HG03064 (cell line): ENCODE measurements around the gene MFN1.

Experiments used
- ATAC-seq: cut with Tn5 transposase; IDR thresholded peaks from one replicate; pipeline ENCODE4 v1.9.1; 2021; ENCODE audit warnings: low read depth; ENCODE audit not compliant: unreplicated experiment

Gene MFN1

DNA sequence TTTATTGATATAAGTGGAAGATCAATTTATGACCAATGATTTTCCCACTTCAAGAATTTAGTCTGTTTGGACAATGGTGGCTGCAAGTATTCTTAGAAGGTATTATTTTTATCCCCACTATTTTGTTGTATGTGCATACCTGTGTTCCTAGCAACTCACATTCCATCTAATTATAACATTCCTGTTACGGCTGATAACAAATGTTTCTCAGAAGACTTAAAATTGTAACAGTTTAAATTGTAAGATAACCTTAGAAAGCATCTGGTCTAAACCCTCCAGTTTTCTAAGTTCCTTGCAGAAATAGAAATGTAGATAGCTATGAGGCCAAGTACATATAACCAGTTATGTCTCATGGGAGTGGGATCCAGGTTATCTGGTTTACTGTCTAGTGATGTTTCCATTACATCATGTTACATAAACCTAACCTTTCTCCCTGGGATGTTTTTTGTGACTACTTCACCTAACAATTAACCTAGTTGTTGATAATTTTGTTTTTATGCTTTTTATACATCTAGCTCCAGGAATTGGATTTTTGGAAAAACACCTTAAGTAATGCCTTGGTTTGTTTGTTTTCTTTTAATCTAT, 11.1 kb upstream of the MFN1 start:
- no peak for ATAC-seq

DNA sequence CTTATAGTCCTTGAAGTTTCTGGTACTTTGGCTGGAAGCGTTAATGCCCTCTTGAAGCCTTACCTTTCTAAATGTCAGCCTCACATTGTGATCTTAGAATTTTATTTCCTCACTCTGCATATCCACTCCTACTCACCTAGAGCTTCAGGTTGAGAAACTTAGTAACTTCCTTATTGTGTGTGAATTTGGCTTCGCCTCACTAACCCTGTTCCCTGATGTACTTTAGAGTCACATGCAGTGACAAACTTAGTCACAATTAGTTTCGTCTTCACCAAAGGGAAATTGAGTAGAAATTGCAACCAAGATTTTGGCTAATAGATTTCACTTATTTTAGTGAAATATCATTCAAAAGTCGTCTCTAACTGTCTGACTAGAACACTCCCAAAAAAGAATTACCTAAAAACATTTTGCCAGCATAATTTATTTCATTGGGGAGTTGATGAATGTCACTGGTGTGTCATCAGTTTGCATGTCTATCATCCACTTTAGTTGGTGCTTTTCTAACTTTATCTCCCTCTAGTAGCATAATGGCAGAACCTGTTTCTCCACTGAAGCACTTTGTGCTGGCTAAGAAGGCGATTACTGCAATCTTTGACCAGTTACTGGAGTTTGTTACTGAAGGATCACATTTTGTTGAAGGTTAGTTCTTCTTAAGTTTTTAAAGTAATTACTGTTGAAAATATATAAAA, 960 bp downstream of the MFN1 start:
- ATAC-seq: peak; percentile 76

DNA sequence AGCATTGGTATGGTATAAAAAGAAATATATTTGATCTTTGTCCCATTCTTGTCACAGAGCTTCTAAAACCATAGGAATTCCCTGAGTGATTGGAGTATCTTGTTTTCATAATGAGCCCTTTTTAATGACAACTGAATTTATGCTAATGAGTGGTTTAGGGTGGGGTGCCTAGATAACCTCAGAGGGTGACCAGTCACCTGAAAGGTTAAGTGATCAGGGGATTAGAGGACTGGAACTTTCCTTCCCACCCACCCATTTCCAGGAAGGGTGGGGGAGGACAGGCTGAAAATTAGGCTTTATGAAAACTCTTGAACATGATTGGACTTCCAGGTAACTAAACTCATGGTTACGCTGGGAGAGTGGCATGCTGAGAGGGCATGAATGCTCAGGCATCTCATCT, 8.5 kb downstream of the MFN1 start:
- no peak for ATAC-seq

DNA sequence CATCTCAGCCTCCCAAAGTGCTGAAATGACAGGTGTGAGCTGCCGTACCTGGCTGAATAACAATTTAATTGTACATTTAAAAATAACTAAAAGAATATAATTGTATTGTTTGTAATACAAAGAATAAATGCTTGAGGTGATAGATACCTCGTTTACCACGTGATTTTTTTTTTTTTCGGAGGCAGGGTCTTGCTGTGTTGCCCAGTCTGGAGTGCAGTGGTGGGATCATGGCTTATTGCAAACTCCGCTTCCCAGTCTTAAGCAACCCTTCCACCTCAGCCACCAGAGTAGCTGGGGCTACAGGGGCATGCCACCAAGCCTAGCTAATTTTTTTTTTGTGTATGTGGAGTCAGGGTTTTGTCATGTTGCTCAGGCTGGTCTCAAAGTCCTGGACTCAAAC, 15.8 kb downstream of the MFN1 start:
- ATAC-seq: no peak

DNA sequence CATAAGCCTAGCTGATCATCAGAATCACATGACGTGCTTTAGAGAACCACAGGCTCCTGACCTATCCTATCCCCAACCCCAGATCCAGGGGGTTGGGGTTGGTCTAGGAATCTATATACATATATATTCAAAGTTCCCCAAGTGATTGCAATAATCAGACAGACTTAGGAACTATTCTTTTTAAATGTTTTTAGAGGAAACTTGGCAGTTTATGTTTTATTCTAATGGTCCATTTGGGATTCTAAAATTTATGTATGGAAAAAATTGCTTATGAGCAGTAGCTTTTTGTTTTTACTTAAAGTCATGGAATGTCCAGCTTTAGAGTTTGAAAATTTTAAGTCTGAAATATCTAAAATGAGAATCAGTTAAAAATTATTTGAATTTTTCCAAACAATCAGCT, 22.1 kb downstream of the MFN1 start:
- no peak for ATAC-seq

DNA sequence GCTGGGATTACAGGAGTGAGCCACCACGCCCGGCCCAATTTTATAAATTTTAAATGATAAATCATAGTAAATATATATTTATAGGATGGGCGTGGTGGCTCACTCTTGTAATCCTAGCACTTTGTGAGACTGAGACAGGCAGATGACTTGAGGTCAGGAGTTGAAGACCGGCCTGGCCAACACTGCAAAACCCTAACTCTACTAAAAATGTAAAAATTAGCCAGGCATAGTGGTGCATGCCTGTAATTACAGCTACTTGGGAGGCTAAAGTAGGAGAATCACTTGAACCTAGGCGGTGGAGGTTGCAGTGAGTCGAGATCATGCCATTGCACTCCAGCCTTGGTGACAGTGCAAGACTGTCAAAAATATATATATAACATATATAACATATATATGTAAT, 26.4 kb downstream of the MFN1 start:
- no peak for ATAC-seq

DNA sequence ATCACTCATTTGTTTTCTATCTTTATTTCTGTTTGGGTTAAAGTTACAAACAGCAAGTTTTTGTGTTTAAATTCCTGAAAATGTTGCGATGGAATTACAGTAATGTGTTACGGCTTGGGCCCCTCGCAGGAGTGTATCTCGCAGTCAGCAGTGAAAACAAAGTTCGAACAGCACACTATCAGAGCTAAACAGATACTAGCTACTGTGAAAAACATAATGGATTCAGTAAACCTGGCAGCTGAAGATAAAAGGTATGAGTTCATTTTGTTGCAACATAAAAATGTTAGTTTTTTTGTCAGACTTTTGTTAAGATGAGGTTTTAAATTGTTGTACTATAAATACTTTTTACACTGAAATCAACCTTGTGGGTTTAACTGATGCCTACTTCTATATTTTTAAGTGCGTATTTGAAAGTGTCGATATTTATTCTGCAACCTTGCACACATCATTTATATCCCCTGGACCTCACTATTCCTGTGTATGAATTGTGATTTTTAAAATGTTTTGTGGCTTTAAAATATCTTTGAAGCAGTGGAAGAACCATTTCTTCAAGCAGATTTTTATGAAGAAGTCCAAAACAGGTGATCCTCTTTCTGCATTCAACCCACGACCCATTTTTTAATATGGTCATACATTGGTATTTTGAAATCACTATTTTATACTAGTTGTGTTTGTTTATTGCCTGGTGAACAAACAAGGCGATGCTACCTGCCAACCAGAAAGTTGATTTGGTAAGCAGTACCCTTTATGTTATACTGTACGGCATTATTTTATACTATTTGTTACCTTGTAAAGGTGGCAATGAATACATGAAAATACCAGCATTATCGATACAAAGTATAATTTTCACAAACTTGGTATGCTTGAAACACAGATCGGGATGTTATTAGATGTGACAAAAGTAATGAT, 27.8 kb downstream of the MFN1 start:
- ATAC-seq: no peak

- no peak for ATAC-seq
These were observed 29.0 kb downstream of the MFN1 start for GRCh38 chr3:179376474-179376873.

GRCh38 chr3:179391906-179392305, 44.4 kb downstream of the MFN1 start:
- no peak for ATAC-seq

DNA sequence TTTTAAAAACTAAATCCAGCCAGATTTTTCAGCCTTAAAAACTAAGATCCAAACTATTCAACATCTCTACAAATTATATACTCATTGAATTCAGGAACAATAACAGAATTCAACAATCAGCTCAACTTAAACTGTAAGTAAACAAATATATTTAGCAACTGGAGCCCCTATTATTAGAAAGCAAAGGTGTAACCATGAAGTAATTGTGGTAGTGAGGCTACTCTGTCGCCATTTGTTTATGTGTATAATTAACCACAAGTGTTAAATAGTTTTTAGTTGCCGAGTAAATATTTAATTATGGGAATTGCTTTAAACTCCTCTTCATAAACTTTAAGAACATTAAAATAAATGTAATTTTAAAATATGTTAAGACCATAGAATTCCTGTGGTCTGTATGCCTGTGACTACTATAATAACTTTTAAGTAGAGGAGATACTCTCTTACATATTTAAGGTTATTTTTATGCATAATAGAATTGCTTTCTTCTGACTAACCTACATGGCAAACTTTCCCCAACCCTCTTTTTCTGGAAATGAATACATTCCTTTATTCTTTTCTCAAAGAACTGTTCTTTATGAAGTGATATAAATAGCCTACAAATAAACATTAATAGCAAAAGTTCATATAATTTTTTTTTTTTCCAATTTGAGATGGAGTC, 51.2 kb downstream of the MFN1 start:
- ATAC-seq: no peak

DNA sequence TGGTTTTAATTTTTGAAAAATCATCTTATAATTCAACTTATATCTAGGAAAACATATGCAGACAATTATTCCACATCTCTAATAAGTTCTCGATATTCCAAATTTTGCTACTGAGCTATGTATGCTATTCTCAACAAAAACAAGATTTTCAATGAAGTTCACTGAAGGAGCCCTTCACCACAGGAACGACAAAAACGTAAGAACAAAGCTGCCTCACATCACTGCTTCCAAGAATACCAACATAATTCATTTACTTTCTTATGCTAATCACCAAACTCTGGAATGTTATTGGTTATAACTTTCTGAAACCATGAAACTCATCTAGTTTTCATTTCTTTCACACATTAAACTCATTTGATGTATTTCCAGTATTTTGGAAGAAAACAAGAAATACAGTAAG, 54.1 kb downstream of the MFN1 start:
- ATAC-seq: no peak

DNA sequence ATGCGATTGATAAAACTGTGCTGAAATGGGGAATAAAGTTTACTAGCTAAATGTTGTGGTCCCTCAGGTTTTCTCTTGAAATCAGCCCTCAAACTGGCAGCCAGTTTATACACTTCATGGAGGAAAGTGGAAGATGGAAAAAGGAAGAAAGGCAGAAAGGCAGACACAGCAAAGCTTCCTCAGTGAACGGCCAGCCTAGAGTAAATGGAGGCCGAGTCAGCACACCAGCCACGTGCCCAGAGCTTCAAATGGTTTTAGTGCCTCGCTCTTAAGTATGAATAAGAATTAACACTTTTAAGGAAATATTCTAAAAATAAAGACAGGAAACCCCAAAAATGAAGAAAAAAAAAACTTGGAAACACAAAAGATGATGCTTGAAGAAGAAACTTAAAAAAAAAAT, 55.5 kb downstream of the MFN1 start:
- ATAC-seq: no peak

DNA sequence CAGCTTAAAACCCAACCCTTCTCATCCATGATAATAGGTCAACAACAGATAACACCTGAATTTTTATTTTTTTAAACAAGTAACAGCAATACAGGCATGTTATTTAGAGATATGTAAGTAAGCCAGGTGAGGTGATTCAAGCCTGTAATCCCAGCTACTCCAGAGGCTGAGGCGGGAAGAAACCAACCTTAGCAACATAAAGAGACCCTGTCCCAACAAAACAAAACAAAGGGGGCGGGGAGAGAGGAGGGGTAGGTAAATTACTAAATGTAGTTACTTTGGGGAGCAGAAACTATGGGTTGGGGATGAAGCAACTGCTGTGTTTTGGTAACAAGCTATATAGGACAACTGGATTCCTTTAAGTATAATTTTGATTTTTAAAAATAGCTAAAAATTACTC, 56.8 kb downstream of the MFN1 start:
- no peak for ATAC-seq

- no peak for ATAC-seq
These were observed 62.8 kb downstream of the MFN1 start for GRCh38 chr3:179410331-179410730.

DNA sequence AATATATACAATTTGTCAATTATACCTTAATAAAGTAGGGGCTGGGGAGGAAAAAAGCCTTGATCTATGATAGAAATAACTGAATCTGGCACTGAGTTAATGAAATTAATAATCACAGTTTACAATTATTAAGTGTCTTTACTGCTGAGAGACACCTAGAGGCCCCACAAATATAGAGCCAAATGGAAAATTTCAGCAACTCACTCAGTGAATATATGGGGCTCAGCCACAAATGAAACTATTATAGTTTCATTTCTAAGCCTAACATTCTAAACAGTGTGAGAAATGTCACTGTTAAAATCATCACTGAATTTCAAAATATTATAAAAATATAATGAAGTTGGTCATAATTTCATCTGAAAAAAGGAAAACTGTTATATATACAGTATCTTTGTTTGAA, 63.5 kb downstream of the MFN1 start:
- no peak for ATAC-seq

DNA sequence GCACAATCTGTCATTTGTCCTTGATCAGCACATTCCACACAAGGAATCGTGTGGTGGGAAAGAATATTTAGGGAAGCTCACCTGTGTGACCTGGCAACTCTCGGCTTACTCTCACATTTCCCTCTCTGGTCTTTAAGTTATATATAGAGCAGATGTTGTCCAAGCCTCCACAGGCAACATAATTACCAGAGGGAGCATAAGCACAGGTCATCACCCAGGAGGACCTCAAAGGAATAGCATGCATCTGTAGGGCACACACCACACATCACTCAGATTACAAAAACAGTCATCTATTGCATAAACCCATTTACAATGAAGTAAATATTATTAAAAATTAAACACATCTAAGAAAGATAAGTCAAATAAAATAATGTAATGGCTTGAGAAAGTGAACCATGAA, 67.3 kb downstream of the MFN1 start:
- ATAC-seq: no peak

GRCh38 chr3:179415377-179415776, 67.9 kb downstream of the MFN1 start:
- ATAC-seq: no peak

DNA sequence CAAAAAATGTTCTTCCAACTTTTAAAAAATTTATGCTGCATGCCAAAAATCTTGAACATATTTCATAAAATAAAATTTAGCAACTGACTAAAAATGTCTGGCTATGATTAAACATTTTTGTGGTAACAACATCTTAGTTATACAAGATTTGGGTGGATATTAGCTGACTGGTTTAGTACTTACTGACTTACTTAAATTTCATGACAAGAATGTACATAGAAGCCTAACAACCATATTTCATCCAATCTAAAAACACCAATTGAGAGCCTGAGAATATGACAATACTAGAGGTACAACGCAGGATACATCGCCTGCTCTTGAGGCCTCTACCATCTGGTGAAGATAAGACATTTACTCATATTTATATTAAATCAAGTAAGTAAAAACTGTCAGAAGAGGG, 69.2 kb downstream of the MFN1 start:
- no peak for ATAC-seq

DNA sequence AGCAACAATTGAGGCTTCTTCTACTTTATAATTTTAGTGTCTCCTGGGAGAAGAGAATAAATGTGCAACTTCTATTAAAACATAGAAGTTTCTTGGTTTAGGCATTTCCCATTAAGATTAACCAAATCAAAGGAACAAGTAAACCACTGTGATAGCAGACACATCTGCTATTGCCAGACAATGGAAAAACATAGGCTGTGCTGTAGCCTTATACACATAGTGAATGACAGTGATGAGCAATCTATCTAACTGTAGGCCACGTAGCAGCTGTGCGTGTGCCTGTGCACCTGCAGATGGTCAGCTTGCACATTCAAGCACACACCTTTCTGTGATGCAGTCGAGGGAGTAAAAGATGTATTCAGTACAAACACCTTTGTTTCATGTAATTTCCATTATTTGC, 71.1 kb downstream of the MFN1 start:
- ATAC-seq: no peak

DNA sequence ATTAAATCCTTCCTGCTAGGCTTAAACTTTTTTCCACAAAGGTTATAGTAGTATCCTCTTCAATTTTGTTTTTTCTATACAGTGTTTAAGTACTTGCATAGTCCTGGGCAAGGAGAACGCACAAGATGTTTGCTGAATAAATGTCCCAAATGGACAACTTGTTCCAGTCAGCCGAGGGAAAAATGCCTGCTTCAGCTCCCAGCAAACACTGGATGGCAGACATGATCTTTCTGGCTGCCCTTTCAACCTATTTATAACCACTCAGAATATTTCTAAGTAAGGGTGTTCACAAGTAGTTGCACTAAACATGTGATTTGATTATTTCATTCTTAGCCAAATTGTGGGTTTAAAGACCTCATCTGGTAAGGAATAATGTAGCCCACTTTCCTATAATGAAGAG, 74.0 kb downstream of the MFN1 start:
- ATAC-seq: no peak

- ATAC-seq: no peak
These were observed 77.6 kb downstream of the MFN1 start for GRCh38 chr3:179425075-179425474.
